ENCODE data around the gene RHEX. TPM values are rescaled to one million over a fixed set of nuclear protein-coding genes. Genes with fewer than 3 reads are reported as not detected.
A peak's percentile ranks its signal among the peaks of the same experiment; 100 is the strongest.

RHEX gene
- total RNA-seq, 6 donors from 2014 or later: 1.4 to 19.0 (median 6.8) TPM; not detected in 1

DNA sequence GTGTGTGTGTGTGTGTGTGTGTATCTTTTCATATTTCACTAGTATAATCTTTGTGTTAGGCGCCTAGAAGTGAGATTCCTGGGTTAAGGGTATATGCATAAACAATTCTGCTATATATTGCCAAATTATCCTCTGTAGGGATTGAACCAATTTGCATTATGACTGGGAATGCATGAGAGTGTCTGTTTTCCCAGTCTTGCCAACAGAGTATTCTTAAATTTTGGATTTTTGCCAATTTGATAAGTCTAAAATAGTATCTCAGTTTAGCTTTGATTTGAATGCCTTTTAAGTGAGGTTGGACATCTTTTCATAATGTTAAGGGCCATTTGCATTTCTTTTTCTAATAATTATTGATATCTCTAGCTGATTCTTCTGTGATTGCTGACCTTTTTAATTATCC is 72.4 kb downstream of the RHEX start:
- TF ChIP-seq EP300 (IDR thresholded peaks at IDR 0.05) (no peak), POLR2AphosphoS5 (IDR thresholded peaks at IDR 0.05) (no peak), POLR2A (IDR thresholded peaks at IDR 0.05) (no peak)
- TF ChIP-seq, protein P1, sequence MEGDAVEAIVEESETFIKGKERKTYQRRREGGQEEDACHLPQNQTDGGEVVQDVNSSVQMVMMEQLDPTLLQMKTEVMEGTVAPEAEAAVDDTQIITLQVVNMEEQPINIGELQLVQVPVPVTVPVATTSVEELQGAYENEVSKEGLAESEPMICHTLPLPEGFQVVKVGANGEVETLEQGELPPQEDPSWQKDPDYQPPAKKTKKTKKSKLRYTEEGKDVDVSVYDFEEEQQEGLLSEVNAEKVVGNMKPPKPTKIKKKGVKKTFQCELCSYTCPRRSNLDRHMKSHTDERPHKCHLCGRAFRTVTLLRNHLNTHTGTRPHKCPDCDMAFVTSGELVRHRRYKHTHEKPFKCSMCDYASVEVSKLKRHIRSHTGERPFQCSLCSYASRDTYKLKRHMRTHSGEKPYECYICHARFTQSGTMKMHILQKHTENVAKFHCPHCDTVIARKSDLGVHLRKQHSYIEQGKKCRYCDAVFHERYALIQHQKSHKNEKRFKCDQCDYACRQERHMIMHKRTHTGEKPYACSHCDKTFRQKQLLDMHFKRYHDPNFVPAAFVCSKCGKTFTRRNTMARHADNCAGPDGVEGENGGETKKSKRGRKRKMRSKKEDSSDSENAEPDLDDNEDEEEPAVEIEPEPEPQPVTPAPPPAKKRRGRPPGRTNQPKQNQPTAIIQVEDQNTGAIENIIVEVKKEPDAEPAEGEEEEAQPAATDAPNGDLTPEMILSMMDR (IDR thresholded peaks at IDR 0.05): no peak
- H3K27ac ChIP-seq: no peak overlapping the region
- no peak overlapping the region for H3K4me3 ChIP-seq
- DNase-seq: no peak
- ATAC-seq (ENCODE audit: low FRiP score in 2 of 2): no peak
- peaks cover 4 to 8% (median 6%) of the 10 kb centered on the region in 4 donors for H3K9me3 ChIP-seq
- WGBS, 2 donors: 70 to 87% methylated on average over 1 of the region's 1 CpG
- no peaks in the 10 kb centered on the region for H3K27me3 ChIP-seq
- no peaks in the 10 kb centered on the region for H3K36me3 ChIP-seq
- H3K4me1 ChIP-seq: no peaks in the 10 kb centered on the region

DNA sequence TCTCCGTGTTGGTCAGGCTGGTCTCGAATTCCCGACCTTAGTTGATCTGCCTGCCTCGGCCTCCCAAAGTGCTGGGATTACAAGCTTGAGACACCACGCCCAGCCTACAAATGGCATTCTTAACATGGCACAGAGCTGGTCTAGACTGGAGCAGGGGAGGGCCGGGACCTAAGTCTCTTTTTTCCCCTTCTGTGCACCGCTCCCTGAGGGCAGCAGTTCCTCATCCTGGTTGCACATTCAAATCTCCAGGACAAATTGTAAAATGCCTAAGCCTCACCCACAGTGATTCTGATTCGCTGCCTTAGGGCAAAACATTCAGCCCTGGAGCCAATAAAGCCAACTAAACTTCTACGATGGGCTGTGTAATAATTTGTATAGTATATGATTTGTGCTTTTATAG is 74.4 kb downstream of the RHEX start:
- H3K36me3 ChIP-seq: no peaks in the 10 kb centered on the region
- WGBS, 2 donors: 92 to 93% methylated on average over 9 of the region's 9 CpGs
- no peak overlapping the region for H3K27ac ChIP-seq
- H3K9me3 ChIP-seq: no peaks in the 10 kb centered on the region
- DNase-seq (no peak), ATAC-seq (ENCODE audit: low FRiP score in 2 of 2) (no peak)
- H3K4me1 ChIP-seq: no peaks in the 10 kb centered on the region
- no peak overlapping the region for H3K4me3 ChIP-seq
- TF ChIP-seq POLR2AphosphoS5 (IDR thresholded peaks at IDR 0.05): no peak
- TF ChIP-seq, protein P1 (IDR thresholded peaks at IDR 0.05): no peak
- no peak for TF ChIP-seq POLR2A (IDR thresholded peaks at IDR 0.05)
- TF ChIP-seq EP300 (IDR thresholded peaks at IDR 0.05): no peak
- no peaks in the 10 kb centered on the region for H3K27me3 ChIP-seq

DNA sequence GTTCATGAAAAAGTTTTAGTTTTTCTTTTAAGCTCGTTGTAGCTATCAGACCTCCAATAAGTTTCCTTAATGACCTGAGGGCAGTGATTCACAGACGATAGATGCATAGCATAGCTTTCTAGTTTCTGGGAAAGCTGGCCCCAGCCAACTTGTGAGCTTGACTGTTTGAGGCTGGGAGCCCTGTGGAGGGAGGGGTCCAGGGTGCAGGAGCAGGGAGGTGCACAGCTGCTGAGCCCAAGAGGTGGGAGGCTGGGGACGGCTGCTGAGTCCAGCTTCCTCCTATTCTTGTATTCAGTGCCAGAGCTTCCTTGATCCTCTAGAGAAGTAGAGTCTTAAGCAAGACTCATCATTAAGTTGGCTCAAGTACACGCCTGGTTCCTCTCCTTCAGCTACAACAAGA is 75.2 kb downstream of the RHEX start:
- DNase-seq (no peak), ATAC-seq (ENCODE audit: low FRiP score in 2 of 2) (peak in 1 of 2 donors; percentile 55)
- Histone ChIP-seq H3K4me1 (no peaks in the 10 kb centered on the region), H3K27ac (no peak overlapping the region), H3K27me3 (no peaks in the 10 kb centered on the region), H3K9me3 (no peaks in the 10 kb centered on the region), H3K4me3 (no peak overlapping the region), H3K36me3 (no peaks in the 10 kb centered on the region)
- WGBS, 2 donors: 42 to 63% methylated on average over 3 to 4 of the region's 4 CpGs
- TF ChIP-seq, protein P1 (IDR thresholded peaks at IDR 0.05): no peak
- TF ChIP-seq POLR2AphosphoS5 (IDR thresholded peaks at IDR 0.05) (no peak), POLR2A (IDR thresholded peaks at IDR 0.05) (no peak), EP300 (IDR thresholded peaks at IDR 0.05) (no peak)

DNA sequence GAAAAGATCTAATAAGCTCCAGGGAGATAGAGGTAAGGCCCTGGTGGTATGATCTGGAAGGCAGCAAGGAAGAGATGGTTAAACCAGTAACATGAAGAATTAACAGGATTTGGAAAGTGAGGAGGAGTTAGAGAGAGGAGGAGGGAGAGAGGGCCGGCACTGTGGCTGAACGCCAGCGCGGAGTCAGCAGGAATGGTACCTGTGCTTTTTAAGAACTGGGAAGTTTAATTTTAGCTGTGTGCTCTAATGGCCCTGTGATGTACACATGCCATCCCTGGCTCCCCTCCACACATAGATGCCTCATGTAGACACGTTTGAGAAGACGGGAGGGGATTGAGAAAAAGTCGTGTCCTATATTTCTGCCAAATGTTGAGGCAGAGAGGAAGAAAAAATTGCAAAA is 78.1 kb downstream of the RHEX start:
- Histone ChIP-seq H3K27ac (no peak overlapping the region), H3K27me3 (no peaks in the 10 kb centered on the region), H3K9me3 (no peaks in the 10 kb centered on the region), H3K4me1 (no peaks in the 10 kb centered on the region), H3K4me3 (no peak overlapping the region), H3K36me3 (no peaks in the 10 kb centered on the region)
- DNase-seq (no peak), ATAC-seq (ENCODE audit: low FRiP score in 2 of 2) (no peak)
- TF ChIP-seq EP300 (IDR thresholded peaks at IDR 0.05): no peak
- WGBS, 2 donors: 68 to 79% methylated on average over 7 of the region's 7 CpGs

DNA sequence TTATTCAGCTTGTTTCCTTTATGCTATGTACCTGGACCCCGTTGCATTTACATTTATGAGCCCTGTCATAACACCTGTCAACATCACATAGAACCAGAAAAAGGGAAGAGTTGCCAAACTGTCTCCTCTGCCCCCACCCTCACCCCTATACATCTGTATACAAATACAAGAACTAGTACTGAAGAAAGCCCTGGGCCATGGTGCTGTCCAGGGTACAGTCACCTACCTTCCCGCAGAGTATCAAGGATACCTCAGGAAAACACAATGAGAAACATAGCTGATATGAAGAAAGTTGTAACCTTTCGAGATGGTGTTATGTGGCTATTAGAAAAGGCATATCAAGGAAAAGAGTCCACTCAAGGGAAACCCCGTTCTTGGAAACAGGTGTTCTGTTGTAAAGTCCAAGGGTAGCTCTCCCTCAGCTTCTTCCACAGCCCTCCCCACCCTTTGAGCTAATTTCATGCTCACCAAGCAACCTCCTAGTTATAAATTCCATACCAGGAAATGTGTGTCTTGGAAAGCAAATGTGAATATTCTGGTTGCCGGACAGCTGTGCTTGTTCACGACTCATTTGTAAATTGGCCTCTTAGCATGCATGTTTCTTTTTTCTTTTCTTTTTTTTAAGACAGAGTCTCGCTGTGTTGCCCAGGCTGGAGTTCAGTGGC is 80.9 kb downstream of the RHEX start:
- DNase-seq (no peak), ATAC-seq (ENCODE audit: low FRiP score in 2 of 2) (no peak)
- WGBS, 2 donors: 88 to 90% methylated on average over 7 of the region's 7 CpGs
- H3K27me3 ChIP-seq: no peaks in the 10 kb centered on the region
- no peaks in the 10 kb centered on the region for H3K36me3 ChIP-seq
- TF ChIP-seq, protein P1 (IDR thresholded peaks at IDR 0.05): no peak
- TF ChIP-seq EP300 (IDR thresholded peaks at IDR 0.05) (no peak), POLR2A (IDR thresholded peaks at IDR 0.05) (no peak), POLR2AphosphoS5 (IDR thresholded peaks at IDR 0.05) (no peak)
- no peaks in the 10 kb centered on the region for H3K9me3 ChIP-seq
- no peak overlapping the region for H3K27ac ChIP-seq
- no peak overlapping the region for H3K4me3 ChIP-seq
- no peaks in the 10 kb centered on the region for H3K4me1 ChIP-seq

All from upper lobe of left lung (tissue), 6 donors.